Uterus (tissue), 4 donors: ENCODE data around the gene SRBD1. TPM values are rescaled to one million over a fixed set of nuclear protein-coding genes. Genes with fewer than 3 reads are reported as not detected.

Experiments used
- DNase-seq, 2 donors: peaks; one replicate each; pipeline ENCODE4 v3.0.0-alpha.2; 2019 to 2020
- H3K27ac ChIP-seq, 2 donors: fragments of 200-600 bp; sonication (generic); 1 replicate in 1 of 2; 2 replicates in 1 of 2; pipeline ENCODE4 v1.5.1; 2016 to 2018
- H3K27me3 ChIP-seq, 2 donors: fragments of 200-600 bp; sonication (generic); one replicate each; pipeline ENCODE4 v1.5.1; 2018 to 2019; ENCODE audit warnings: control low read depth in 1 of 2
- H3K36me3 ChIP-seq, 2 donors: fragments of 200-600 bp; sonication (generic); one replicate each; pipeline ENCODE4 v1.5.1; 2019; ENCODE audit warnings: control low read depth in 1 of 2
- H3K4me1 ChIP-seq, 2 donors: fragments of 200-600 bp; sonication (generic); one replicate each; pipeline ENCODE4 v1.5.1; 2018 to 2019; ENCODE audit warnings: control low read depth in 1 of 2
- H3K4me3 ChIP-seq, 2 donors: fragments of 200-600 bp; sonication (generic); 1 replicate in 1 of 2; 2 replicates in 1 of 2; pipeline ENCODE4 v1.5.1; 2018 to 2019; ENCODE audit warnings: mild to moderate bottlenecking in 1 of 2
- H3K9me3 ChIP-seq, 2 donors: fragments of 200-600 bp; sonication (generic); one replicate each; pipeline ENCODE4 v1.5.1; 2019; ENCODE audit warnings: control low read depth in 1 of 2
- CTCF ChIP-seq, 4 experiments: fragments of 200-600 bp in 2 of 4; fragments of 450-650 bp in 2 of 4; sonication (generic) in 2 of 4; IDR thresholded peaks; one replicate each; pipeline ENCODE4 v1.5.1; 2016 to 2019; ENCODE audit warnings: antibody characterized with exemption in 4 of 4, mild to moderate bottlenecking in 2 of 4, moderate library complexity in 1 of 4
- POLR2A ChIP-seq, 2 donors: fragments of 450-650 bp; IDR thresholded peaks; one replicate each; pipeline ENCODE4 v1.6.1; 2016; ENCODE audit warnings: antibody characterized with exemption in 2 of 2, mild to moderate bottlenecking in 1 of 2, moderate library complexity in 1 of 2
- intact Hi-C: fragments of 100-400 bp; cut with DNase I; formaldehyde crosslinking; loops from one replicate; pipeline ENCODE4 v1.15.1; 2023; ENCODE audit warnings: low total_unique reads
- total RNA-seq, 4 donors: library from RNA; depleted of rRNA in 3 of 4; stranded (reverse); fragments of >200 nt in 3 of 4; gene quantifications; one replicate each; pipeline versions ENCODE4 v1.1.0 to v1.2.4, GENCODE V29; 2014 to 2023
- donor health status: DM: yes; HTN: yes; CAD: no.

The SRBD1 gene
- total RNA-seq, 4 donors from 2014 or later, result 13.1 to 65.8 (median 34.0) TPM

- no peak for TF ChIP-seq CTCF (IDR thresholded peaks at IDR 0.05)
- TF ChIP-seq POLR2A (IDR thresholded peaks at IDR 0.05), result no peak
- intact Hi-C loops, result no loop called here
- DNase-seq, result no peak
Measured at GRCh38 chr2:45616658-45617411, 5.8 kb upstream of the SRBD1 start.

DNA sequence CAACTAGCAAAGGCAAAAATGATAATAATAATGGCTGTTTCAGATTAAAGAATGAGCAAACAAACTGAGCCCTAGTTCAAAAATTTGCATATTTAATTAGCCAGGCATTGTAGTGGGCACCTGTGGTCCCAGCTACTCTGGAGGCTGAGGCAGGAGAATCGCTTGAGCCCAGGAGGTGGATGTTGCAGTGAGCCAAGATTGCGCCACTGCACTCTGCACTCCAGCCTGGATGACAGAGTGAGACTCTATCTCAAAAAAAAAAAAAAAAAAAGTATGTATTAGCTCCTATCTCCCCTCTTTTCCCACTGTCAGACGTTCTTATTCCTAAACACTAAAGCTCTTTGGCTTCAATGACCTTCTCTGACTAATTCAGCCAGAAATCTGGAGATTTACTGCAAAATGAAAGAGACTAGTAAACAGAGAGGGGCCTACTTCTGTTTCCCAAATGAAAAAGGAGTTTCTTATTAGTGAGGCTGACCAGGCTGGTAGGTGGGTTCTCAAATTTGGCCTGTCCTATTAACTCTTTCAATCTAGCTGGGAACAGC lies 3.9 kb upstream of the SRBD1 start:
- no peaks in the 10 kb centered on the region for H3K27me3 ChIP-seq
- intact Hi-C loops, result no loop called here
- H3K4me3 ChIP-seq, result no peak overlapping the region
- TF ChIP-seq POLR2A (IDR thresholded peaks at IDR 0.05) (no peak), CTCF (IDR thresholded peaks at IDR 0.05) (no peak)
- no peak for DNase-seq
- no peak overlapping the region for H3K27ac ChIP-seq
- no peaks in the 10 kb centered on the region for H3K36me3 ChIP-seq
- H3K4me1 ChIP-seq, result peaks cover 0 to 3% of the 10 kb centered on the region in 2 donors
- H3K9me3 ChIP-seq, result no peaks in the 10 kb centered on the region

More at GRCh38 chr2:45616658-45617411, 5.8 kb upstream of the SRBD1 start:
- Histone ChIP-seq H3K9me3 (no peaks in the 10 kb centered on the region), H3K4me3 (no peak overlapping the region), H3K36me3 (no peaks in the 10 kb centered on the region), H3K27ac (no peak overlapping the region), H3K4me1 (no peaks in the 10 kb centered on the region), H3K27me3 (no peaks in the 10 kb centered on the region)

- TF ChIP-seq POLR2A (IDR thresholded peaks at IDR 0.05), result no peak
- TF ChIP-seq CTCF (IDR thresholded peaks at IDR 0.05), result no peak
- peaks cover 0 to 6% of the 10 kb centered on the region in 2 donors for H3K4me1 ChIP-seq
- intact Hi-C loops, result no loop called here
- H3K4me3 ChIP-seq, result no peak overlapping the region
- no peaks in the 10 kb centered on the region for H3K9me3 ChIP-seq
- DNase-seq, result no peak
- no peak overlapping the region for H3K27ac ChIP-seq
- H3K36me3 ChIP-seq, result no peaks in the 10 kb centered on the region
- no peaks in the 10 kb centered on the region for H3K27me3 ChIP-seq
Measured at GRCh38 chr2:45614330-45614729, 3.3 kb upstream of the SRBD1 start.

- Histone ChIP-seq H3K27ac (peak overlapping the region; percentile 84 to 90), H3K9me3 (no peaks in the 10 kb centered on the region), H3K4me3 (no peak overlapping the region), H3K4me1 (peaks cover 0 to 6% of the 10 kb centered on the region in 2 donors), H3K27me3 (no peaks in the 10 kb centered on the region), H3K36me3 (no peaks in the 10 kb centered on the region)
- TF ChIP-seq CTCF (IDR thresholded peaks at IDR 0.05), result no peak
- TF ChIP-seq POLR2A (IDR thresholded peaks at IDR 0.05), result no peak
- DNase-seq, result no peak
- intact Hi-C loops, result no loop called here
Measured at GRCh38 chr2:45612731-45613130, 1.7 kb upstream of the SRBD1 start.

GRCh38 chr2:45612285-45612684 lies 1.2 kb upstream of the SRBD1 start:
- Histone ChIP-seq H3K9me3 (no peaks in the 10 kb centered on the region), H3K36me3 (no peaks in the 10 kb centered on the region), H3K4me1 (peaks cover 0 to 6% of the 10 kb centered on the region in 2 donors), H3K4me3 (no peak overlapping the region), H3K27ac (peak overlapping the region; percentile 84 to 90), H3K27me3 (no peaks in the 10 kb centered on the region)
- DNase-seq, result no peak
- intact Hi-C loops, result no loop called here
- TF ChIP-seq POLR2A (IDR thresholded peaks at IDR 0.05), result no peak
- no peak for TF ChIP-seq CTCF (IDR thresholded peaks at IDR 0.05)
